Measurements from ENCODE around the gene ZSWIM4. TPM values are rescaled to one million over a fixed set of nuclear protein-coding genes. Genes with fewer than 3 reads are reported as not detected.

ZSWIM4 gene
- total and polyA plus RNA-seq, 2 experiments from 2014 or later = 5.4 to 42.3 TPM

- TF ChIP-seq, protein P1, sequence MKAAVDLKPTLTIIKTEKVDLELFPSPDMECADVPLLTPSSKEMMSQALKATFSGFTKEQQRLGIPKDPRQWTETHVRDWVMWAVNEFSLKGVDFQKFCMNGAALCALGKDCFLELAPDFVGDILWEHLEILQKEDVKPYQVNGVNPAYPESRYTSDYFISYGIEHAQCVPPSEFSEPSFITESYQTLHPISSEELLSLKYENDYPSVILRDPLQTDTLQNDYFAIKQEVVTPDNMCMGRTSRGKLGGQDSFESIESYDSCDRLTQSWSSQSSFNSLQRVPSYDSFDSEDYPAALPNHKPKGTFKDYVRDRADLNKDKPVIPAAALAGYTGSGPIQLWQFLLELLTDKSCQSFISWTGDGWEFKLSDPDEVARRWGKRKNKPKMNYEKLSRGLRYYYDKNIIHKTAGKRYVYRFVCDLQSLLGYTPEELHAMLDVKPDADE (IDR thresholded peaks at IDR 0.05) = no peak
- TF ChIP-seq STAT1 (IDR thresholded peaks at IDR 0.05; ENCODE audit: unreplicated experiment) (no peak), EZH2phosphoT487 (IDR thresholded peaks at IDR 0.05; ENCODE audit: unreplicated experiment) (no peak), ZNF114 (CRISPR knock-in tag; IDR thresholded peaks at IDR 0.05) (no peak)
Measured at GRCh38 chr19:13823901-13824300, 28.7 kb downstream of the ZSWIM4 start (continued).

DNA sequence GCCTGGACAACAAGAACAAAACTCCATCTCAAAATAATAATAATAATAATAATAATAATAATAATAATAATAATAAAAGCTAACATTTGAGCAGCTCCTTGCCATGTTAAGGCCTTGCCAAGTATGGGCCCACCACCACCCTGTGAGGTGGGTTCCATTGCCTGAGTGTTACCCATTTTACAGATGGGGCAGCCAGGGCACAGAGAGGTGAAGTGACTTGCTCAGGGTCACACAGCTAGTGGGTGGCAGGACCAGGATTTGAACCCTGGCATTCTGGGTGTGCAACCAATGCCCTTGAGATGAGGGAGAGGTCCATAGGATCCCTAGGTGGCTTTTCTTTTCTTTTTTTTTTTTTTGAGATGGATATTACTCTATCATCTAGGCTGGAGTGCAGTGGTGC, 29.5 kb downstream of the ZSWIM4 start:
- Histone ChIP-seq H3F3A (replicated peaks; ENCODE audit: low read depth) (peaks cover 14% of the 10 kb centered on the region; the same call in 1 of the 2 replicates), H4K20me1 (replicated peaks; ENCODE audit: insufficient read depth) (peaks cover 12% of the 10 kb centered on the region), H3K9me2 (ENCODE audit: insufficient read depth) (no peaks in the 10 kb centered on the region), H3K4me3 (no peak overlapping the region), H3K36me3 (ENCODE audit: insufficient read depth) (peaks cover 12% of the 10 kb centered on the region; the same call in 1 of the 2 replicates), H2AFZ (no peak overlapping the region), H3K27me3 (ENCODE audit: insufficient read depth) (no peaks in the 10 kb centered on the region), H3K79me2 (replicated peaks; ENCODE audit: insufficient read depth) (no peaks in the 10 kb centered on the region), H3K27ac (ENCODE audit: low read depth) (no peak overlapping the region), H3K4me2 (no peak overlapping the region), H3K4me1 (ENCODE audit: insufficient read depth) (no peaks in the 10 kb centered on the region; the same call in 1 of the 2 replicates)
- Mint-ChIP-seq H3K9me3 (no peaks in the 10 kb centered on the region; the same call in 2 of the 3 replicates), H3K4me3 (no peak overlapping the region), H3K27ac (no peak overlapping the region), H3K27me3 (ENCODE audit: insufficient read depth, low read depth, poor library complexity) (peaks cover 13% of the 10 kb centered on the region), H3K36me3 (ENCODE audit: low read depth) (peaks cover 63% of the 10 kb centered on the region), H3K4me1 (peaks cover 14% of the 10 kb centered on the region)
- DNase-seq (ENCODE audit: low spot score) = no peak
- no peak for ATAC-seq
- TF ChIP-seq ZNF114 (CRISPR knock-in tag; IDR thresholded peaks at IDR 0.05) (no peak), NANOG (IDR thresholded peaks at IDR 0.05; ENCODE audit: borderline replicate concordance) (no peak), JUNB (IDR thresholded peaks at IDR 0.05; ENCODE audit: unreplicated experiment) (no peak), REST (IDR thresholded peaks at IDR 0.05; ENCODE audit: unreplicated experiment) (no peak), ZNF462 (CRISPR knock-in tag; IDR thresholded peaks at IDR 0.05) (no peak), EZH2 (IDR thresholded peaks at IDR 0.05; ENCODE audit: low read depth, unreplicated experiment) (no peak), EZH2phosphoT487 (IDR thresholded peaks at IDR 0.05; ENCODE audit: unreplicated experiment) (no peak), STAT1 (IDR thresholded peaks at IDR 0.05; ENCODE audit: unreplicated experiment) (no peak), POLR2AphosphoS5 (IDR thresholded peaks at IDR 0.05; ENCODE audit: low read depth) (no peak)
- TF ChIP-seq, protein P1 (IDR thresholded peaks at IDR 0.05) = no peak
- TF ChIP-seq, protein P2, sequence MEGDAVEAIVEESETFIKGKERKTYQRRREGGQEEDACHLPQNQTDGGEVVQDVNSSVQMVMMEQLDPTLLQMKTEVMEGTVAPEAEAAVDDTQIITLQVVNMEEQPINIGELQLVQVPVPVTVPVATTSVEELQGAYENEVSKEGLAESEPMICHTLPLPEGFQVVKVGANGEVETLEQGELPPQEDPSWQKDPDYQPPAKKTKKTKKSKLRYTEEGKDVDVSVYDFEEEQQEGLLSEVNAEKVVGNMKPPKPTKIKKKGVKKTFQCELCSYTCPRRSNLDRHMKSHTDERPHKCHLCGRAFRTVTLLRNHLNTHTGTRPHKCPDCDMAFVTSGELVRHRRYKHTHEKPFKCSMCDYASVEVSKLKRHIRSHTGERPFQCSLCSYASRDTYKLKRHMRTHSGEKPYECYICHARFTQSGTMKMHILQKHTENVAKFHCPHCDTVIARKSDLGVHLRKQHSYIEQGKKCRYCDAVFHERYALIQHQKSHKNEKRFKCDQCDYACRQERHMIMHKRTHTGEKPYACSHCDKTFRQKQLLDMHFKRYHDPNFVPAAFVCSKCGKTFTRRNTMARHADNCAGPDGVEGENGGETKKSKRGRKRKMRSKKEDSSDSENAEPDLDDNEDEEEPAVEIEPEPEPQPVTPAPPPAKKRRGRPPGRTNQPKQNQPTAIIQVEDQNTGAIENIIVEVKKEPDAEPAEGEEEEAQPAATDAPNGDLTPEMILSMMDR (conservative IDR thresholded peaks at IDR 0.05; ENCODE audit: low read depth in 2 of 2) = no peak

Measured in GM23338 (cell line).